DMS79 (cell line): ENCODE data around the gene ZNF780A.
"Not testable (repeated sequence)": the region's sequence is repeated elsewhere in the genome, so short reads cannot be mapped to it uniquely, and the experiment has no call there.

ENCODE experiments used
- DNase-seq: peaks from one replicate; lab custom pipeline; 2025; lab: John Stamatoyannopoulos, UW

ZNF780A gene

DNA sequence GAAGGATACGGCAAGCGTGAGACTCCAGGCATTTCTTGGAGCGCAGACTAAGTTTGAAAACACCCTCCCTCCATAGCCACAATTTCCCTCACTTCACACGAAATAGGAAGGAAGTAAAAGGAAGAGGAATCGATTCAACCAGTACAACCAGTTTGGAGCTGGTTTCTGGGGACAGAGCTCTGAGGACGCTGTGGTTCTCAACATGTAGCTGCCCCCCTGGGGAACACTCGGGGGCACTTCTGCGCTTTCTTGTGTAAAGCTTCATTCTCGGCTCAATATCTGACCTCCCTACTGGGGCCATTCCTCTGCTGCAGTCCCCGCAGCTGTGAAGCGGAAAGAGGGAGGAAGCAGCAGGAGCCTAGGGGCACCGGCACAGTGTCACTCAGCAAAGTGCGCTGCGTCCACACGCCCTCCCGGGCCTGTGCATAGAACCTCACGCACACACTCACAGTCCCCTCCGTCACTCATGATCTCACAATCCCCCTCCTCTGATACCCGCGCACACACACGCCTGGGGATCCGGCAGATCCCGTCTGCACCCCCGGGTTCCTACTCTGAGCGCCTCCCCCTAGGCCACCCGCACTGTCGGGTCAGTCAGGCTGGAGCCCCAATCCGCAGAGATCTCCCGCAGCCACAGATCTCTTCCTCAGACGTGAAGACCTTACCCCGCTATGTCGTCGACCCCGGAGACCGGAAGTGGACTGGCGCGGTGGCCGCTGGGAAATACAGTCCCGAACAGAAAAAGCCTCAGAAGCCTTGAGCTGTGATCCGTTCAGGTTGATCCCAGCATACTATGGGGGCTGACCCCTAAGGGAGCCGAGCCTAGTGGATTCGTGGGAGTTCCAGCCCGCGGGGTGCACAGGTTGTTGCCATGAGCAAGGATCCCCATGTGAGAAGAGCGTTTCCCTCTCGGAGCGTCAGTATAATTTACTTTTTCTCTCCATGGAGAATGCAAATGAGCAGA, at the start of gene ZNF780A:
TSS of gene ZNF780A (minus strand) at position 703 of the 964 bp plus-strand sequence. CDS start 6,190 bp downstream, outside the sequence.
- DNase-seq = peak; percentile 73

- DNase-seq = peak; percentile 44
These were observed 49.0 kb upstream of the ZNF780A start for GRCh38 chr19:40139533-40140287.

GRCh38 chr19:40136818-40137217, 46.1 kb upstream of the ZNF780A start:
- no peak for DNase-seq

DNA sequence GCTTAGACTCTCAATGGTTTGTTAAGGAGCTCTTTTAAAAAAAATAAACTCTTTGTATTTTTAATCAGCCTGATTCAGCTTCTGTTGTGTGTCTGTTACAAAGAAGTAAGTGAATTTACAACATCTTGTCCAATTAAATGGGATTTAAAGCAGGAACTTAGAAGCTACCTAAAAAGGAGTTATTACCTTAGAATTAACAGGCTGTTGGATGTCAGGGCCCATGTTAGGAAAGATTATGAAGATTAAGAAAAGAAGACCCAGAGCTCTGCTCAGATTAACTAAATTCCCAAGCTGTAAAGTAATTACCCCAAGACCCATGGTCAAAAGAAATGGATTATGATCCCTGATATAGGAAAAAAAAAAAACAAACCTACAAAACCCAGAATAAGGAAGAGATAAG, 44.1 kb upstream of the ZNF780A start:
- no peak for DNase-seq

GRCh38 chr19:40133491-40133890, 42.7 kb upstream of the ZNF780A start:
- no peak for DNase-seq

DNA sequence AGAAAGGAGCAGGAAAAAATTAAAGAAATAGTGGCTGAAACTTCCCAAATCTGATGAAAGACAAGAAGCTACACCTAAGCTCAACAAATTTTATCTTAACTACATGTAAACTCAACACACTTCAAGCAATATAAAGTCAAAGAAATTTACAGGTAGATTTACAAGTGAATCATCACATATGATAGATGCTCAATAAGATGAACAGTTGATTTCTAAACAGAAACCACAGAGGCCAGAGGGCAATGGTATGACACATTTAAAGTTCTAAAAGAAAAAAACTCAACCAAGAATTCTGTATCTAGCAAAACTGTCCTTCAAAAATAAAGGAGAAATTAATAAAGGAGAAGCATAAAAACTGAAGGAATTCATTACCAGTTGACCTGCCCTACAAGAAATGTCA, 39.3 kb upstream of the ZNF780A start:
- no peak for DNase-seq

DNA sequence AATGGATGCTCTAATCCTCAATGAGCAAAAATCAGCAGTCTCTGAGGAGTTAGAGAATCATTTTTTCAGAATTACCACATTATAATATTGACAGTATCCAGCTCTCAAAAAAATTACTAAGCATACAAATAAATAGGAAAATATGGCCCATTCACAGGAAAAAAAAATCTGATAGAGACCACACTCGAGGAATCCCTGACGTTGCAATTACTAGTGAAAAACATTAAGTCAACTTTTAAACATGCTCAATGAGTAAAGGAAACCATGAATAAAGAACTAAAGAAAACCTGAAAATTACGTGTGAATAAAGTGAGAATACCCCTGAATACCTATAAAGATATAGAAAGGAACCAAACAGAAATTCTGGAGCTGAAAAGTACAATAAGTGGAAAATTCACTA, 38.7 kb upstream of the ZNF780A start:
- no peak for DNase-seq

- no peak for DNase-seq
These were observed 38.2 kb upstream of the ZNF780A start for GRCh38 chr19:40128991-40129390.

DNA sequence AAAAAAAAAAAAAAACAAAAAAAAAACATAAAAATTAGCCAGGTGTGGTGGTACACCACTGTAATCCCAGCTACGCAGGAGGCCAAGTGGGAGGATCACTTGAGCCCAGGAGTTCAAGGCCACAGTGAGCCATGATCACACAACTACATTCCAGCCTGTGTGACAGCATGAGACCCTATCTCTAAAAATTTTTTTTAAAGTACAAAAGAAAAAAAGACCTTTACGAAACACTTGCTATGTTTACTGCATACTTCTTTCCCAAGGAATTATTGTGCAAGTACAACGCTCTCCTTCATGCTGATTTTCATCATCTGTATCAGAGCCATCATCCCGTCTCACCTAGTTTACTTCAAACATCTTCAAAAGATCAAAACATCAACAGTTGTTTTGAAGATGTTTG, 28.6 kb upstream of the ZNF780A start:
- DNase-seq = no peak

DNA sequence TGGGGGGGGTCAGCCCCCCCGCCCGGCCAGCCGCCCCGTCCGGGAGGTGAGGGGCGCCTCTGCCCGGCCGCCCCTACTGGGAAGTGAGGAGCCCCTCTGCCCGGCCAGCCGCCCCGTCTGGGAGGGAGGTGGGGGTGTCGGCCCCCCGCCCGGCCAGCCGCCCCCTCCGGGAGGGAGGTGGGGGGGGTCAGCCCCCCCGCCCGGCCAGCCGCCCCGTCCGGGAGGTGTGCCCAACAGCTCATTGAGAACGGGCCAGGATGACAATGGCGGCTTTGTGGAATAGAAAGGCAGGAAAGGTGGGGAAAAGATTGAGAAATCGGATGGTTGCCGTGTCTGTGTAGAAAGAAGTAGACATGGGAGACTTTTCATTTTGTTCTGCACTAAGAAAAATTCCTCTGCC, 27.9 kb upstream of the ZNF780A start:
- not testable (repeated sequence) for DNase-seq

GRCh38 chr19:40116075-40116474, 25.3 kb upstream of the ZNF780A start:
- DNase-seq = no peak

DNA sequence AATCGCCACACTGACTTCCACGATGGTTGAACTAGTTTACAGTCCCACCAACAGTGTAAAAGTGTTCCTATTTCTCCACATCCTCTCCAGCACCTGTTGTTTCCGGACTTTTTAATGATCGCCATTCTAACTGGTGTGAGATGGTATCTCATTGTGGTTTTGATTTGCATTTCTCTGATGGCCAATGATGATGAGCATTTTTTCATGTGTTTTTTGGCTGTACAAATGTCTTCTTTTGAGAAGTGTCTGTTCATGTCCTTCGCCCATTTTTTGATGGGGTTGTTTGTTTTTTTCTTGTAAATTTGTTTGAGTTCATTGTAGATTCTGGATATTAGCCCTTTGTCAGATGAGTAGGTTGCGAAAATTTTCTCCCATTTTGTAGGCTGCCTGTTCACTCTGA, 23.4 kb upstream of the ZNF780A start:
- not testable (repeated sequence) for DNase-seq

- DNase-seq = not testable (repeated sequence)
These were observed 21.5 kb upstream of the ZNF780A start for GRCh38 chr19:40112271-40112670.

DNA sequence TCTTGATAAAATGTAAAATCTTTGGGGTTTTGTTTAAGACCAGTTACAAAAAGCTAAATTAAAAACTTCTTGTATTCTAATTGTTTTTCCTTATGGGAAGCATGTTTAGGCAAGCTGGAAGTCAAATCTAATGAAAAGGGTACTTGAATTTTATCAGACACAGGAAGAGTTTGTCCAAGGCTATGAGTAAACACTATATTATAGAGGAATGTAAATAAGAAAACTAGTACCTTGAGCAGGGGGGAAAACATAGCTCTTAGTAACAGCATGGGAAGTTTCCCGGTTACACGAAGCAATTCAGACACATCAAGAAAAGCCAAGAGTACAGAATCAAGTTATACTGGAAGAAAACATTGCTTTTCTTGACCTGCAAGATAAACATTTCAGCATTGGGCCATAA, 19.8 kb upstream of the ZNF780A start:
- no peak for DNase-seq

GRCh38 chr19:40104754-40105153, 14.0 kb upstream of the ZNF780A start:
- DNase-seq = no peak

GRCh38 chr19:40103600-40103999, 12.9 kb upstream of the ZNF780A start:
- DNase-seq = no peak

GRCh38 chr19:40101813-40102212, 11.1 kb upstream of the ZNF780A start:
- no peak for DNase-seq

DNA sequence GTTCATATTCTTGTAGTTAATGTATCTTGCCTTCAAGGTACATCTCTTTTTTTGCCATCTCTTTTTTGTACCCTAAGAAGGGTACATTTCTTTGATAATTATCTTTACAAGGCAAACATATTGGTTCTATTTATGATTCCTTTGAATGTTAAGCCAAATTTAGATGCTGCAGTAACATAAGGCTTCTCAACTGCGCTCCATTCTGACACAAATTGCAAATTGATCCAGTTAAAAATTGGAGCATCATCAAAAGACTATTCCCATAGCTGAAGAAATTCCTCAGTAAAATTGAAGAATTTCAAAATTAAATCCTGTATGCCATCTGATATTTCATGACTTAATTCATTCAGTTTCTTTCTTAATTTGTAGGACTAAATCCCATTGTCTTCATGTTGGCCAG, 2.7 kb upstream of the ZNF780A start:
- DNase-seq = no peak

DNA sequence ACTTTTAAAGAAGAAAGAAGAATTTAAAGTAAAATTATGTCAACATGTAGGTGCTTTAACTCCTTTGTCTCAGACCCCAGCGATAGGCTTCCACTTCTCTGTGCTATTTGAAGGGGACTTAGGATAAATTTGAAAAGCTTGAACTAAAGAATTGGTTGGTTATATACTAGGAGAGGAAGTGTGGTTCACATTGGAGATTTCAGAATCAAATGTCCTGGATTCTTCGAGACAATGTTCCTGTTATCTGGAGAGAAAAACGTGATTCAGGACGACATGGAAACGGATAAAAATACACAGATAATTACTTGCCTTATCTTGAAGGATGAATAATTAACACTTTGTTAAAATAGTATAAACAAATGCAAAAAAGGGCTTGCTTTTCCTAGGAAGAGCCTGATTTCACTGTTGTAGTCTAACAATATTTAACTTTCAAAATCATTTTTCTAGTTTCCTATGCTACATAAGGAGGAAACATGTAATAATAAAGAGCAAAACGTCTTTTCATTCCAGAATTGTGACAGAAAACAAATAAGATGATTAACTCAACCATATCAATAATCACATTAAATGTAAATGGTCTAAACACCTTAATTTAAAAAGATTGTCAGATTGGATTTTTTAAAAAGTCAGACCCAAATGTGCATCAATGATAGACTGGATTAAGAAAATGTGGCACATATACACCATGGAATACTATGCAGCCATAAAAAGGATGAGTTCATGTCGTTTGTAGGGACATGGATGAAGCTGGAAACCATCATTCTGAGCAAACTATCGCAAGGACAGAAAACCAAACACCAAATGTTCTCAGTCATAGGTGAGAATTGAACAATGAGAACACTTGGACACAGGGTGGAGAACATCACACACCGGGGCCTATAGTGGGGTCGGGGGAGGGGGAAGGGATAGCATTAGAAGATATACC, 724 bp upstream of the ZNF780A start:
- no peak for DNase-seq

GRCh38 chr19:40089462-40089861, 1.3 kb downstream of the ZNF780A start:
- no peak for DNase-seq

DNA sequence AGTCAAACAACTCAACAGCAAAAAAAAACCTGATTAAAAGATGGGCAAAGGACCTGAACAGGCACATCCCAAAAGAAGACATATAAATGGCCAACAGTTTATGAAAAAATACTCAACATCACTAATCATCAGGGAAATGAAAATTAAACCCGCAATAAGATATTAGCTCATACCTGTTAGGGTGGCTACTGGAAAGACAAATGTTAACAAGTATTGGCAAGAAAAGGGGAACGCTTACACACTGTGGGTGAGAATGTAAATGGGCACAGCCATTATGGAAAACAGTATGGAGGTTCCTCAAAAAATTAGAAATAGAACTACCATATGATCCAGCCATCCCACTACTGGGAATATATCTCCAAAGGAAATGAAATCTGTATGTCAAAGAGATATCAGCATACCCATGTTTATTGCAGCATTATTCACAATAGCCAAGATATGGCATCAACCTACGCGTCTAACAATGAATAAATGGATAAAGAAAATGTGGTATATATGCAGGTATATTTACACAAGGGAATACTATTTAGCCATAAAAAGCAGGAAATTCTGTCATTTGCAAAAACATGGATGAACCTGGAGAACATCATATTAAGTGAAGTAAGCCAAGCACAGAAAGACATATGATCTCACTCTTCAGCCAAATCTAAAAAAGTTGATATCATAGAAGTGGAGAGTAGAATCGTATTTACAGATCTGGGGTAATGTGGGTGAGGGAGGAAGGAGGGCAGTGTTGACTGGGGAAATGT, 2.3 kb downstream of the ZNF780A start:
- DNase-seq = no peak
